22Rv1 (cell line): ENCODE data around the gene OR2V2.

Experiments
- ZFX ChIP-seq: fragments of 450-650 bp; IDR thresholded peaks from 2 replicates; pipeline ENCODE4 v1.6.1; 2017; ENCODE audit warnings: antibody characterized with exemption, borderline replicate concordance
- TF ChIP-seq, protein P1 (sequence below): fragments of 450-650 bp; IDR thresholded peaks from 2 replicates; pipeline ENCODE4 v1.5.1; 2017; ENCODE audit warnings: mild to moderate bottlenecking

DNA sequence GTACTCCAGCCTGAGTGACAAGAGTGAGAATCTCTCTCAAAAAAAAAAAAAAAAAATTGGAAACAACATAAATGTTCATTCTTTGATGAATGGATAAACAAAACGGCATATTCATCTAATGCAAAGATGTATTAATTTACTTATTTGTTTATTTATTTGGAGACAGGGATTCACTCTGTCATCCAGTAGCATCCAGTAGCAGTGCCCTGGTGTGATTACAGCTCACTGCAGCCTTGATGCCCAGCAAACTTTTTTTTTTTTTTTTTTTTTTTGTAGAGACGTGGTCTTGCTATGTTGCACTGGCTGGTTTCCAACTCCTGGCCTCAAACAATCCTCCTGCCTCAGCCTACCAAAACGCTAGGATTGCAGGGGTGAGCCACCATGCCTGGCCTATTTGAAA, 24.4 kb downstream of the OR2V2 start:
- TF ChIP-seq, protein P1, sequence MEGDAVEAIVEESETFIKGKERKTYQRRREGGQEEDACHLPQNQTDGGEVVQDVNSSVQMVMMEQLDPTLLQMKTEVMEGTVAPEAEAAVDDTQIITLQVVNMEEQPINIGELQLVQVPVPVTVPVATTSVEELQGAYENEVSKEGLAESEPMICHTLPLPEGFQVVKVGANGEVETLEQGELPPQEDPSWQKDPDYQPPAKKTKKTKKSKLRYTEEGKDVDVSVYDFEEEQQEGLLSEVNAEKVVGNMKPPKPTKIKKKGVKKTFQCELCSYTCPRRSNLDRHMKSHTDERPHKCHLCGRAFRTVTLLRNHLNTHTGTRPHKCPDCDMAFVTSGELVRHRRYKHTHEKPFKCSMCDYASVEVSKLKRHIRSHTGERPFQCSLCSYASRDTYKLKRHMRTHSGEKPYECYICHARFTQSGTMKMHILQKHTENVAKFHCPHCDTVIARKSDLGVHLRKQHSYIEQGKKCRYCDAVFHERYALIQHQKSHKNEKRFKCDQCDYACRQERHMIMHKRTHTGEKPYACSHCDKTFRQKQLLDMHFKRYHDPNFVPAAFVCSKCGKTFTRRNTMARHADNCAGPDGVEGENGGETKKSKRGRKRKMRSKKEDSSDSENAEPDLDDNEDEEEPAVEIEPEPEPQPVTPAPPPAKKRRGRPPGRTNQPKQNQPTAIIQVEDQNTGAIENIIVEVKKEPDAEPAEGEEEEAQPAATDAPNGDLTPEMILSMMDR, result no peak
- TF ChIP-seq ZFX, result no peak
